ENCODE results near the gene TMEM150B. TPM values are rescaled to one million over a fixed set of nuclear protein-coding genes. Genes with fewer than 3 reads are reported as not detected.

TMEM150B gene
- total RNA-seq, 2 donors from 2014 or later: 0.73 to 0.95 TPM

DNA sequence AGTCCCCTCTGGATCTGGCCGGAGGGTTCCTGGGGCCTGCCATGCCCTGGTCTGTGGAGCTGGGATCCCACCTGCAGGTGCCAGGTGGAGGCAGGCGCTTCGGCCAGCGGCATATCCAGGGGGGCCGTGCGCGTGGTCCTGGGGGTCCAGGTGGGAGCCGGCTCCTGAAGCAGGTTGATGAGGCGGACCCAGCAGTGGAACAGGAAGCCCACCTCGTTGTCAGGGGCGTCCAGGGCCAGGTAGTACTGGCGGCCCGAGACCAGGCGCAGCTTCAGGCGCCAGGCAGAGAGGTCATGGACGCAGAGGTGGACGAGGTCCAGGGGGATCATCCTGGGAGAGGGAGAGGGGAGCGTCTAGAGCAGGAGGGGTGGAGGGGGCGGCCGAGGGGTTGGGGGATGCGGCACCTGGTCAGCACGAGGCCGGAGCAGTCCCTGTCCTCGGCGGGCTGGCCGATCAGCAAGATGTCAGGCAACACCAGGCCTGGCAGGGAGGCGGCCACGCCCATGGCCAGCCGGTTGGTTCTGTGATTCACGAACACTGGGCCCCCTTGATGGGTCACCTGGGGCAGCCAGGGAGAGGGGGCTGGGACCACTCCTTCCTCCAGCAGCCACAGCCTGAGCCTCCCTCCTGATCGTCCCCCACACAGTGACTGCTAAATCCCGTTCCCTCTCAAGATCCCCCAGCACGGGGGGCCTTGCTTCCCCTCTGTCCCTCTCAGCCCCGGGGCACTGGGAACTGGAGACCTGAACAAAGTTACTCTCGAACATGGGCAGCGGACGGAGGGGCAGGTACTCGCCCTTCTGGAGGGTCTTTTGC is 37.2 kb upstream of the TMEM150B start:
- H3K4me1 ChIP-seq (ENCODE audit: control insufficient read depth, insufficient read depth, low read length): no peaks in the 10 kb centered on the region
- 87% methylated on average over 24 to 38 of the region's 38 CpGs for WGBS, 2 experiments (ENCODE audit: insufficient coverage in 1 of 2, insufficient read length in 1 of 2)
- H3K36me3 ChIP-seq (ENCODE audit: control insufficient read depth, insufficient read depth, low read length): no peaks in the 10 kb centered on the region
- no peaks in the 10 kb centered on the region for H3K4me1 Mint-ChIP-seq
- H3K36me3 Mint-ChIP-seq (ENCODE audit: low read depth): no peaks in the 10 kb centered on the region
- no peak overlapping the region for H3K27ac ChIP-seq (ENCODE audit: low read depth, low read length)
- no peaks in the 10 kb centered on the region for H3K9me3 Mint-ChIP-seq
- TF ChIP-seq, protein P1, sequence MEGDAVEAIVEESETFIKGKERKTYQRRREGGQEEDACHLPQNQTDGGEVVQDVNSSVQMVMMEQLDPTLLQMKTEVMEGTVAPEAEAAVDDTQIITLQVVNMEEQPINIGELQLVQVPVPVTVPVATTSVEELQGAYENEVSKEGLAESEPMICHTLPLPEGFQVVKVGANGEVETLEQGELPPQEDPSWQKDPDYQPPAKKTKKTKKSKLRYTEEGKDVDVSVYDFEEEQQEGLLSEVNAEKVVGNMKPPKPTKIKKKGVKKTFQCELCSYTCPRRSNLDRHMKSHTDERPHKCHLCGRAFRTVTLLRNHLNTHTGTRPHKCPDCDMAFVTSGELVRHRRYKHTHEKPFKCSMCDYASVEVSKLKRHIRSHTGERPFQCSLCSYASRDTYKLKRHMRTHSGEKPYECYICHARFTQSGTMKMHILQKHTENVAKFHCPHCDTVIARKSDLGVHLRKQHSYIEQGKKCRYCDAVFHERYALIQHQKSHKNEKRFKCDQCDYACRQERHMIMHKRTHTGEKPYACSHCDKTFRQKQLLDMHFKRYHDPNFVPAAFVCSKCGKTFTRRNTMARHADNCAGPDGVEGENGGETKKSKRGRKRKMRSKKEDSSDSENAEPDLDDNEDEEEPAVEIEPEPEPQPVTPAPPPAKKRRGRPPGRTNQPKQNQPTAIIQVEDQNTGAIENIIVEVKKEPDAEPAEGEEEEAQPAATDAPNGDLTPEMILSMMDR (conservative IDR thresholded peaks at IDR 0.05): no peak
- no peak for DNase-seq
- no peak overlapping the region for H3K9ac ChIP-seq (ENCODE audit: extremely low read depth, low read length, poor library complexity, severe bottlenecking)
- no peak overlapping the region for H3K4me3 ChIP-seq (ENCODE audit: low read length)
- peaks cover 39% of the 10 kb centered on the region for H3K27me3 Mint-ChIP-seq (ENCODE audit: insufficient read depth)
- H3K9me3 ChIP-seq (ENCODE audit: control insufficient read depth, low read length): no peaks in the 10 kb centered on the region
- no peak overlapping the region for H3K27ac Mint-ChIP-seq
- no peak overlapping the region for H3K4me3 Mint-ChIP-seq
- peaks cover 2% of the 10 kb centered on the region for H3K27me3 ChIP-seq (ENCODE audit: control insufficient read depth, insufficient read depth, low read length, poor library complexity, severe bottlenecking)

GRCh38 chr19:55360902-55361301 is 35.8 kb upstream of the TMEM150B start:
- Histone ChIP-seq H3K36me3 (ENCODE audit: control insufficient read depth, insufficient read depth, low read length) (no peaks in the 10 kb centered on the region), H3K27me3 (ENCODE audit: control insufficient read depth, insufficient read depth, low read length, poor library complexity, severe bottlenecking) (peaks cover 17% of the 10 kb centered on the region), H3K4me1 (ENCODE audit: control insufficient read depth, insufficient read depth, low read length) (no peaks in the 10 kb centered on the region), H3K4me3 (ENCODE audit: low read length) (no peak overlapping the region), H3K9ac (ENCODE audit: extremely low read depth, low read length, poor library complexity, severe bottlenecking) (no peak overlapping the region), H3K27ac (ENCODE audit: low read depth, low read length) (no peak overlapping the region), H3K9me3 (ENCODE audit: control insufficient read depth, low read length) (no peaks in the 10 kb centered on the region)
- Mint-ChIP-seq H3K27me3 (ENCODE audit: insufficient read depth) (peaks cover 46% of the 10 kb centered on the region), H3K4me1 (no peaks in the 10 kb centered on the region), H3K36me3 (ENCODE audit: low read depth) (no peaks in the 10 kb centered on the region), H3K27ac (no peak overlapping the region), H3K4me3 (no peak overlapping the region), H3K9me3 (no peaks in the 10 kb centered on the region)
- TF ChIP-seq, protein P1 (conservative IDR thresholded peaks at IDR 0.05): no peak
- no peak for DNase-seq
- 86 to 88% methylated on average over 12 to 16 of the region's 16 CpGs for WGBS, 2 experiments (ENCODE audit: insufficient coverage in 1 of 2, insufficient read length in 1 of 2)

- 91 to 94% methylated on average over 19 to 31 of the region's 32 CpGs for WGBS, 2 experiments (ENCODE audit: insufficient coverage in 1 of 2, insufficient read length in 1 of 2)
- Histone ChIP-seq H3K9me3 (ENCODE audit: control insufficient read depth, low read length) (no peaks in the 10 kb centered on the region), H3K9ac (ENCODE audit: extremely low read depth, low read length, poor library complexity, severe bottlenecking) (no peak overlapping the region), H3K36me3 (ENCODE audit: control insufficient read depth, insufficient read depth, low read length) (no peaks in the 10 kb centered on the region), H3K27ac (ENCODE audit: low read depth, low read length) (no peak overlapping the region), H3K4me3 (ENCODE audit: low read length) (no peak overlapping the region), H3K27me3 (ENCODE audit: control insufficient read depth, insufficient read depth, low read length, poor library complexity, severe bottlenecking) (peaks cover 32% of the 10 kb centered on the region), H3K4me1 (ENCODE audit: control insufficient read depth, insufficient read depth, low read length) (no peaks in the 10 kb centered on the region)
- H3K36me3 Mint-ChIP-seq (ENCODE audit: low read depth): no peaks in the 10 kb centered on the region
- H3K4me1 Mint-ChIP-seq: no peaks in the 10 kb centered on the region
- peaks cover 55% of the 10 kb centered on the region for H3K27me3 Mint-ChIP-seq (ENCODE audit: insufficient read depth)
- H3K9me3 Mint-ChIP-seq: no peaks in the 10 kb centered on the region
- no peak overlapping the region for H3K27ac Mint-ChIP-seq
- no peak overlapping the region for H3K4me3 Mint-ChIP-seq
- TF ChIP-seq, protein P1 (conservative IDR thresholded peaks at IDR 0.05): no peak
- no peak for DNase-seq
These were observed 34.1 kb upstream of the TMEM150B start for GRCh38 chr19:55358943-55359908.
